Stimulated activated naive CD4-positive, alpha-beta T cell (primary cell): ENCODE data around the gene AACS.

Source experiments
- DNase-seq, 6 experiments: peaks; one replicate each; lab custom pipeline; 2025; lab: John Stamatoyannopoulos, UW

The AACS gene

DNA sequence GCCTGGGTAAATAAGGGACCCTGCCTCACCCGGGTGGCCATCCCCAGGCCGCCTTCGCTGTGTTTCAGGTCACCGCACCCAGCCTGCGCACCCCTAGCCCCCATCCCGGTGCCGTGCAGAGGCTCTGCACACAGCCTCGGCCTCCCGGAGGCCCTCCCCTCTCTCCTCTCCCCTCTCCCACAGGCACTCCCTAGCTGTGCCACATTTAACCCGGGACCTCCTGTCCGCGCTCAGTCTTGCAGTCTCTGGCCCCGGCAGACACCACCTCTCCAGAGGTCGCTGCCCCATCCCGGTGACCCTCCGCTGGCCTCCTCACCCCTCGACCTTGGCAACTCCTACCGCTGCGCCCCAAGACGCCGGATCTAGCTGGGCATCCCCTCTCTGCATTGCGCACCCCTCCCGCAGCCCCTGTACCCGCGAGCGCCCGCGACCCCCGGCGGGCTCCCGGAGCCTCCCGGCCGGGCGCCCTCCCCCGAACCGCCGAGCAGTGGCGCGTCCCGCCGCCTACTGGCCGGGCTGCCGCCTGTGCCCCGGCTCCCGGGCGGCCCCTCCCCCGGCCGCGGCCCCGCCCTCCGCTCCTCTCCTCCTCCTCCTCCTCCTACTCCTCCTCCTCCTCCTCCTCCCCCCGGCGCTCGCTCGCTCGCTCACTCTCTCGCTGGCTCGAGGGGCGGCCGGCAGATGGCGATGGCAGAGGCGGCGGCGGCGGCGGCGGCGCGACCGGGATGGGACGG lies 120.7 kb downstream of the AACS start, which contains the start of gene TMEM132B:
Gene TMEM132B (plus strand): TSS at position 647 of the 731 bp plus-strand sequence.
- DNase-seq, result no peak

DNA sequence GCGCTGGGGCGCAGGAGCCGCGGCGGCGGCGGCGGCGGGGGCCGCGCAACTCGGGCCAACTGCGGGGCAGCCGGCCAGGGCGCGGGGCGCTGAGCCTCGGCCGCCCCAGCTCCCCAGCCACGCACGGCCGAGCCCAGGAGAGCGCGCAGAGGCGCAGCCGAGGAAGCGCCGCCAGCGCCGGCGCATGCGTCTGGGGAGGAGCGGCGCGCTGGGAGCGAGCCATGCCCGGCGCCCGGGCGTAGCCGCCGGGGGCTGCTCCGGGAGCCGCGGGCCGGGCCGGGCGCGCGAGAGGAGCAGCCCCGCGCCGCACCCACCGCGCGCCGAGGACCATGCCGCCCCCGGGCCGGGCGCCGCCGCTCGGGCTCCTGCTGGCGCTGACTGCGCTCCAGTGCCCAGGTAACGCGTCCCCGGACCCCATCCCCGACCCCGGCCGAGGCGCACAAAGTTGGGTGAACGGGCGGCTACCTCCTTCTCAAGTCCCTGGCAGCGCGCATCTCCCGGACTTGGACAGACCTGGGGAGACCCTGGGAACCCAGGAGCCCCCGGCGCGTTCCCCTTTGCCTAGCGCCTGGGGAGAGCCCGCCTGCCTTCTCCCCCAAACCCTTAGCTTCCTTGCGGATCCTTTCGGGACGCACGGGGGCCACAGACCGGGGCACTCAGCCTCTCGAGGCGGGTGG lies 121.4 kb downstream of the AACS start:
- DNase-seq, result no peak

DNA sequence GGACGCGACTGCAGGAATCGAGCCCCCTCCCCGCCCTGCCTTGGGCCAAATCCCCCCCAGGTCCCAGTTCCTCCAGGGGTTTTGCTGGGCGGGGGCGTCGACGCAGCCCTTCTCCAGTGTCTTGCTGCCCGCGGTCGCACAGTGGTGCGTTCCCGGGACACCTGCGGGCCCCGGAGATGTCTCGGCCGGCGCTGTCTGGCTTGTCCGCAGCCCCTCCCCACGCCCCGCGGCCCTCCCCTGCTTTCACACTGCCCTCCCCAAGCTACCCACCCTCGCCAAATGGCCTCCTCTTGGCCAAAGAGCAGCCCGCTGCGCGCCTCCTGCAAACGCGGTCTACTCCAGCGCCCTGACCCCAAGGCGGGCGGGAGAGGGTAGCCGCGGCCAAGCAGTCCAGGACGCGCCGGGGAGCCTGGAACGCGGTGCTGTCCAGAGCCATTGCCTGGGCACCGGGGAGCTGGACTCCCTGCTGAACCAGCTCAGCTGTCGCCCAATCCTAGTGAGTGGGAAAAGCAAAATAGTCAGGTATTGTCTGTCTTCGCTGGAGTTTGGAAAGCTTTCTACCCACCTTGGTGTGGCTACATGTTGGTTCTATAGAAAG lies 122.0 kb downstream of the AACS start:
- no peak for DNase-seq

DNA sequence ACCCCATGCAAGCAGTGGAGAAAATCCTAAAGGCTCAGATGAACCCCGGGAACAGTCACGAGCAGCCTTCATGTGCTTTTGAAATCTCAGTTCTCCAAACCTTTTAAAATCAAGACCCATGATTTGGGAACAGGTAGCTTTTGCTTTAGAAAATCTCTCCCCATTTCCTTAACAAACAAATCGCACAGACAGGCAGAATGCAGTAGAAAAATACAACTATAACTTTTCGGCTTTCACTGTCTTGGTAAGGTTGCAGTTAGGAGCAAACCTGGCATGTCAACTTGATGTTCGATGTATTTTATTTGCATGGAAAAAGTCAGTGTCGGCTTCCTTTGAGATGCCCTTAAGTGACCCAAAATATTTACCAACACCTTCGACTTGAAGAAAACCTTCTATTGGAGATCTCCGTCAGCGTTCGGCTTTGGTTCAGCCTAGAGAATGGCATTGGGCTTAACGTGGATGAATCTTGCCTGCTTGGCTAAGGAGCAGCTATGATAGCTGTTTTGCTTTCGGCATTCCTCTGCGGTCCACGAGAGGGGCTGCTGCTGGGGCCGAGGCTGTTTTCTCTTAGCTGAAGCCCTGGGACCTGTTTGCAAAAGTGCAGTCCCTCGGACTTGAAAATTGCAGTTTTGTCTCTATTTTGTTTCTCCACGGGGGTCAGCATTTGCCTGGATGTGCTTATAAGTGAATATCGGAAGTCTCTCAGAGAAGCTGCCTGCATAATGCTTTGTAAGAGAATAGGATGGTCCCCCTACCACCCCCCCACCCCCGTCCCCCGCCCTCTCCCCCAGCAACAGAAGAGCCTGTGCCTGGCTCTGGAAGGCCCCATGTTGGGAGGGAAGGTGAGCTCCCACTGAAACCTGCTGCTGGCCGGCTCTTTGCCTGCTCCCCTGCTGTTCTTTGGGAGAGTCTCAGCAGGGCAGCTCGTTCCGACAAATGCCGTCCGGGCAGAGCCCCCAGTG lies 122.8 kb downstream of the AACS start:
- DNase-seq, result no peak

DNA sequence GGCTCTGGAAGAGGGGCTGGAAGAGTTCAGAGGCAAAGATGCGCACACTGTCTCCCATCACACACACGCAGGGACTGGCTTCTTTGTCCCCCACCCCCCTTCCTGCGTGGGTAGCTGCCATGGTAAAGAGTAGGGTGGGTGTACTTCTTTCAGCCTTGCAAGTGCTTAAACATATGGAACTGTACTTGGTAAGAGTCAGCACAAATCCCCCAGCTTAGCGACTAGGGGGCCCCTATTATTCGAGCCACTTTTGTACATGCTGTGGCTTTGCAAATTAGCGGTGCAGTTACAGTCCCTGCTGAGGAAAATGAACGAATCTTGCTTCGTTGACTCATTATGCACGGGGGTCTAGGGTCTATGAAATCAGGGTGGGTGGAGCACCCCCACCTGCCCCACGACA lies 123.8 kb downstream of the AACS start:
- DNase-seq, result no peak

DNA sequence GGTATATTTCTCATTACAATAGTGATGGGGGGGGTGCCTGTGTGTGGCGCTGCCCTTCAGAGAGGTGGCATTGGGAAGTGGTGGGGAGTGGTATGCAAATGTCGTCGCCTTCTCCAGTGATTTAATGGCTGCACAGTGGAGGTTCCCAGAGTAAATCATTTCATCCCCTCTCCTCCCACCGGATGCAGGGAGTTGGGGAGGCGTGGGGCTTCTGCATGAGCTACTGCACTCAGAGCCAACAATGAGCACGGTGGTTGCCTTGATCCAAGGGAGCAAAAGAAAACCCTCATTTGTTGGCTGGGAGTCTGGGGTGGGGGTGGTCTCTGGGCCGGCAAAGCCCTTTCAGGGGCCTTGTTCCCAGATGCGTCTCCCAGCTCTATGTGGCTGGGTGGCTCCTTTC lies 124.3 kb downstream of the AACS start:
- DNase-seq, result no peak

DNA sequence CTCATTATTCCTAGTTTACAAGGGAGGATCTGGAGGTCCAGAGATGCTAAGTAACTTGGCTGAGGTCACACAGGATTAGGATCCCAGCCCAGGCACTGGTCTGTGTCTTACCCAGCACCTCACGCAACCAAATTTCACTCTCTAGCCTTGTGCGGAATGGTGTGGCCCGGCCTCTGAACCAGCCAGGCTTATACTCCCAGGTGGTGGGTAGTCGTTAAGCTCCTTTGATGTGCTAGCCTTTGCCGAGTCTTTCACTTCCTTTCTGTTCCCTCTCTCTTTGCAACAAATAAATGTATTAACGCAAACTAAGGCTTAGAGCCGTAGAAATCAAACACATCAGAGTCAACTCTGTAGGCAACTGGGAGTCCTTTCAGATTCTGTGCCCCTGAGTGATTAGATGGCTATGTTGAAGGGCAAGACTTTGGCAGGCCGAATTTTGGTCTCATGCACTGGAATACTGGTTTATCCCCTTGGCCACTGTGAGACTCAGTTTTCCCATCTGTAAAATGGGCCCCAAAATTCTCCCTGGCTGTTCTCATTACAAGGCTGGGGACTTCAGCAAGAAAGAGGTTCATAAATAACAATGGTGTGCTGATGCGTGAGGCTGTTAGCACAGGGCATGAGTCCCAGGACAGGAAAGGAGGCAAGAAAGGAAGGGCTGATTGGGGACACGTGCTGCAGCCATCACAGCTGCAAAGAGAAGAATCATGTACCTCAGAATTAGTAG lies 126.3 kb downstream of the AACS start:
- no peak for DNase-seq

DNA sequence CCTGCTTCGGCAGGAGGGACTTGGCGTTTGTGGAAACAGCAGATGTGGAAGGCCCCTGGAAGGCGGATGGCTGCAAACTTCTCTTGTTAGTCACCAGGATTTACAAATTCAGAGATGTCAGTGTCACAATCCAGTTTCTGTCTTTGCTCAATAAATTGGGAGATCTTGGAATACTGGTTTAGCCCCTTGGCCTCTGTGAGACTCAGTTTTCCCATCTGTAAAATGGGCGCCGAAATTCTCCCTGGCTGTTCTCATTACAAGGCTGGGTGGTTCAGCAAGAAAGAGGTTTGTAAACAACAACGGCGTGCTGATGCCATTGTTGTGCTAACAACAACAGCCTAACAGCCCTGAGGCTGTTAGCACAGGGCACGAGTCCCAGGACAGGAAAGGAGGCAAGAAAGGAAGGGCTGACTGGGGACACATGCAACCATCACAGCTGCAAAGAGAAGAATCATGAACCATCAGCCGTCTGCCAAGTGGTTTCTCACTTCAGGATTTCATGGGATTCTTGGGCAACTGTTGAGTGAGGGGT lies 127.5 kb downstream of the AACS start:
- no peak for DNase-seq
